H9 (cell line): ENCODE measurements around the gene E4F1. TPM values are rescaled to one million over a fixed set of nuclear protein-coding genes. Genes with fewer than 3 reads are reported as not detected.

ENCODE experiments used
- DNase-seq: peaks from one replicate; pipeline ENCODE4 v3.0.0-alpha.2; 2017
- H2AFZ ChIP-seq: one replicate; pipeline ENCODE4 v1.6.1; 2013; ENCODE audit warnings: mild to moderate bottlenecking, low read length, control low read depth, moderate library complexity
- H2AK5ac ChIP-seq: 2 replicates; pipeline ENCODE4 v1.6.1; 2013; ENCODE audit warnings: low read length, control low read depth, mixed read lengths; ENCODE audit not compliant: insufficient read length
- H2BK120ac ChIP-seq: one replicate; pipeline ENCODE4 v1.6.1; 2013; ENCODE audit warnings: low read depth, mild to moderate bottlenecking, low read length, control low read depth, inconsistent platforms; ENCODE audit not compliant: poor library complexity, severe bottlenecking
- H2BK12ac ChIP-seq: 2 replicates; pipeline ENCODE4 v1.6.1; 2013; ENCODE audit warnings: low read length, control low read depth, mixed read lengths, low read depth; ENCODE audit not compliant: insufficient read length
- H2BK15ac ChIP-seq: 2 replicates; pipeline ENCODE4 v1.6.1; 2013; ENCODE audit warnings: low read depth, low read length, control low read depth
- H2BK20ac ChIP-seq: one replicate; pipeline ENCODE4 v1.6.1; 2013; ENCODE audit warnings: low read depth, mild to moderate bottlenecking, low read length, control low read depth, inconsistent platforms; ENCODE audit not compliant: poor library complexity, severe bottlenecking
- H2BK5ac ChIP-seq: 2 replicates; pipeline ENCODE4 v1.6.1; 2013; ENCODE audit warnings: low read length, control low read depth, mixed read lengths; ENCODE audit not compliant: insufficient read length
- H3K14ac ChIP-seq: 2 replicates; pipeline ENCODE4 v1.6.1; 2013; ENCODE audit warnings: low read length, control low read depth; ENCODE audit not compliant: insufficient read depth
- H3K18ac ChIP-seq: 2 replicates; pipeline ENCODE4 v1.6.1; 2013; ENCODE audit warnings: low read depth, mild to moderate bottlenecking, mixed read lengths, low read length, control low read depth; ENCODE audit not compliant: insufficient read length
- H3K23ac ChIP-seq: 2 replicates; pipeline ENCODE4 v1.6.1; 2013; ENCODE audit warnings: low read length, control low read depth, mixed read lengths, low read depth; ENCODE audit not compliant: insufficient read length
- H3K23me2 ChIP-seq: 2 replicates; pipeline ENCODE4 v1.6.1; 2013; ENCODE audit warnings: low read depth, mild to moderate bottlenecking, mixed read lengths, low read length, control low read depth; ENCODE audit not compliant: insufficient read length, poor library complexity, severe bottlenecking
- H3K27ac ChIP-seq: 2 replicates; pipeline ENCODE4 v1.5.1; 2013; ENCODE audit warnings: low read length, control low read depth, mixed read lengths, low read depth; ENCODE audit not compliant: insufficient read length
- H3K27me3 ChIP-seq: 2 replicates; pipeline ENCODE4 v1.6.1; 2013; ENCODE audit warnings: low read length, control low read depth, inconsistent platforms; ENCODE audit not compliant: insufficient read depth
- H3K4ac ChIP-seq: 2 replicates; pipeline ENCODE4 v1.6.1; 2013; ENCODE audit warnings: low read depth, mild to moderate bottlenecking, control low read depth, inconsistent platforms, low read length, moderate library complexity
- H3K4me1 ChIP-seq: 2 replicates; pipeline ENCODE4 v1.6.1; 2013; ENCODE audit warnings: low read length, control low read depth, inconsistent platforms; ENCODE audit not compliant: insufficient read depth
- H3K4me2 ChIP-seq: 2 replicates; pipeline ENCODE4 v1.6.1; 2013; ENCODE audit warnings: low read length, control low read depth, mixed read lengths; ENCODE audit not compliant: insufficient read length, insufficient read depth
- H3K56ac ChIP-seq: 2 replicates; pipeline ENCODE4 v1.6.1; 2013; ENCODE audit warnings: low read depth, mild to moderate bottlenecking, mixed read lengths, low read length, control low read depth; ENCODE audit not compliant: insufficient read length
- H3K79me1 ChIP-seq: 2 replicates; pipeline ENCODE4 v1.6.1; 2013; ENCODE audit warnings: low read depth, mild to moderate bottlenecking, moderate library complexity, low read length, control low read depth, inconsistent platforms; ENCODE audit not compliant: insufficient read depth, poor library complexity, severe bottlenecking
- H3K79me2 ChIP-seq: 2 replicates; pipeline ENCODE4 v1.6.1; 2013; ENCODE audit warnings: low read length, control low read depth, inconsistent platforms; ENCODE audit not compliant: insufficient read depth
- H3K9ac ChIP-seq: 2 replicates; pipeline ENCODE4 v1.6.1; 2013; ENCODE audit warnings: low read length, control low read depth, mixed read lengths; ENCODE audit not compliant: insufficient read length; ENCODE audit errors: extremely low read depth
- H3K9me3 ChIP-seq: one replicate; pipeline ENCODE4 v1.6.1; 2013; ENCODE audit warnings: low read depth, low read length, inconsistent platforms; ENCODE audit not compliant: control insufficient read depth
- H3T11ph ChIP-seq: one replicate; pipeline ENCODE4 v1.6.1; 2013; ENCODE audit warnings: mild to moderate bottlenecking, low read length, control low read depth, inconsistent platforms
- H4K20me1 ChIP-seq: one replicate; pipeline ENCODE4 v1.6.1; 2013; ENCODE audit not compliant: control insufficient read depth, insufficient read length, insufficient read depth
- H4K5ac ChIP-seq: 2 replicates; pipeline ENCODE4 v1.6.1; 2013; ENCODE audit warnings: low read depth, mild to moderate bottlenecking, mixed read lengths, low read length, control low read depth; ENCODE audit not compliant: insufficient read length
- H4K8ac ChIP-seq: replicated peaks from 2 replicates; pipeline ENCODE4 v1.6.1; 2013; ENCODE audit warnings: low read length, control low read depth, mixed read lengths, low read depth; ENCODE audit not compliant: insufficient read length
- H4K91ac ChIP-seq: 2 replicates; pipeline ENCODE4 v1.6.1; 2013; ENCODE audit warnings: low read depth, mild to moderate bottlenecking, moderate library complexity, mixed read lengths, low read length, control low read depth; ENCODE audit not compliant: insufficient read length
- H3K27ac Mint-ChIP-seq, 3 experiments: 2 replicates in 2 of 3; 3 replicates in 1 of 3; pipeline ENCODE4 v1.8.0; 2020 to 2021; ENCODE audit warnings: mixed read lengths in 3 of 3, mild to moderate bottlenecking in 1 of 3, moderate library complexity in 1 of 3
- H3K27me3 Mint-ChIP-seq: 2 replicates; pipeline ENCODE4 v1.8.0; 2021; ENCODE audit warnings: low read depth, mild to moderate bottlenecking, moderate library complexity, mixed read lengths
- H3K36me3 Mint-ChIP-seq, 3 experiments: 2 replicates in 2 of 3; 3 replicates in 1 of 3; pipeline ENCODE4 v1.8.0; 2020 to 2021; ENCODE audit warnings: low read depth in 3 of 3, mixed read lengths in 3 of 3; ENCODE audit not compliant: insufficient read depth in 1 of 3
- H3K4me1 Mint-ChIP-seq, 2 experiments: 2 replicates each; pipeline ENCODE4 v1.8.0; 2020; ENCODE audit warnings: mixed read lengths in 2 of 2
- H3K4me3 Mint-ChIP-seq, 2 experiments: 2 replicates in 1 of 2; 3 replicates in 1 of 2; pipeline ENCODE4 v1.8.0; 2020 to 2021; ENCODE audit warnings: mild to moderate bottlenecking in 2 of 2, mixed read lengths in 2 of 2, moderate library complexity in 1 of 2
- H3K9me3 Mint-ChIP-seq, 2 experiments: 2 replicates in 1 of 2; 3 replicates in 1 of 2; pipeline ENCODE4 v1.8.0; 2020; ENCODE audit warnings: mild to moderate bottlenecking in 2 of 2, mixed read lengths in 2 of 2, moderate library complexity in 1 of 2
- WGBS: extraction: QIAGEN DNeasy Blood & Tissue Kit; methylation state at CpG from one replicate; pipeline ENCODE4 v1.1.7; 2013; ENCODE audit warnings: missing lambda C conversion rate, low lambda C conversion rate, mixed read lengths; ENCODE audit not compliant: insufficient read length; ENCODE audit errors: extremely low coverage; 5-methylcytosine and 5-hydroxymethylcytosine counted together
- total RNA-seq: library from RNA; stranded (reverse); gene quantifications from 2 replicates; pipeline ENCODE4 v1.2.1, GENCODE V29; 2021
- TF ChIP-seq, protein P1 (sequence below): fragments of 200-600 bp; sonication (generic); conservative IDR thresholded peaks from 3 replicates; pipeline ENCODE4 v1.8.0; 2021; ENCODE audit warnings: antibody characterized with exemption, mild to moderate bottlenecking

The E4F1 gene
- total RNA-seq, 1 experiment from 2014 or later, result 35.9 TPM

DNA sequence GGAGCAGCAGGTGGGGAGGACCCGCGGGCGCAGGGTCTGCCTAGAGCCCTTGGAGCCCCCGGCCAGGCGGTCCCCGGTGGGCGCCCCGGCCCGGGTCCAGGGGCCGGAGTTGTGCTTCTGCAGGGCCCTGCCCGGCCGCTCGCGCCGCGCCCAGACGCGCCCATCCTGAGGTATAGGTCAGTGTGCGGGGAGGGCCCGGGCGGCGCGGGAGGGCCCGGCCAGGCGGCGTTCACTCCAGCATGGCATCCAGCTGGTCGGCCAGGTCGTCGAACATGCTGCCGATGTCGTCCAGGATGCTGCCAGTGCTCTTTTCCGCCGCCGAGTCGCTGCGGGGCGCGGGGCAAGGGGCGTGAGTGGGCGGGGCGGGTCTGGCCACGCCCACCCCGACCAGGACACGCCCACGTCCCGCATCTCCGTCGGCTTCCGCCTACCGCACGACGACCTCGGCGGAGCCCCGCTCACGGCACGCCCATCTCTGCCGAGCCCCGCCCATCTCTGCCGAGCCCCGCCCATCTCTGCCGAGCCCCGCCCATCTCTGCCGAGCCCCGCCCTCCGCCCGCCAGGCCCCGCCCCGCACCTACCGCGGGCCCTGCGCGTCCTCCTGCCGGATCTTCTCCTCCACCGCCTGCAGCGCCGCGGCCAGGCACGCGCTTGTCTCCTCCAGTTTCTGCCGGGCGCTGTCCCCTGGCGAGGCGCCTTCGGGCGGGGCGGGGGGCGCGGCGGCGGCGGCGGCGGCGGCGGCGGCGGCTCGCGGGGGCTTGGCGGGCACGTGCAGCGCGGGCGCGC lies 44.9 kb upstream of the E4F1 start:
- H2BK120ac ChIP-seq, result no peak overlapping the region
- H3T11ph ChIP-seq, result no peak overlapping the region
- no peak overlapping the region for H2AK5ac ChIP-seq
- peak; percentile 92 for DNase-seq
- H2BK5ac ChIP-seq, result no peak overlapping the region
- no peaks in the 10 kb centered on the region for H3K27me3 ChIP-seq
- Mint-ChIP-seq H3K4me1 (peaks cover 3 to 7% of the 10 kb centered on the region in 2 experiments), H3K36me3 (peaks cover 10 to 36% (median 34%) of the 10 kb centered on the region in 3 experiments), H3K27ac (no peak overlapping the region), H3K4me3 (peak overlapping the region in 1 of 2 experiments; percentile 20; a peak in 1 of 5 replicates), H3K9me3 (no peaks in the 10 kb centered on the region), H3K27me3 (no peaks in the 10 kb centered on the region)
- H3K14ac ChIP-seq, result no peak overlapping the region
- TF ChIP-seq, protein P1, sequence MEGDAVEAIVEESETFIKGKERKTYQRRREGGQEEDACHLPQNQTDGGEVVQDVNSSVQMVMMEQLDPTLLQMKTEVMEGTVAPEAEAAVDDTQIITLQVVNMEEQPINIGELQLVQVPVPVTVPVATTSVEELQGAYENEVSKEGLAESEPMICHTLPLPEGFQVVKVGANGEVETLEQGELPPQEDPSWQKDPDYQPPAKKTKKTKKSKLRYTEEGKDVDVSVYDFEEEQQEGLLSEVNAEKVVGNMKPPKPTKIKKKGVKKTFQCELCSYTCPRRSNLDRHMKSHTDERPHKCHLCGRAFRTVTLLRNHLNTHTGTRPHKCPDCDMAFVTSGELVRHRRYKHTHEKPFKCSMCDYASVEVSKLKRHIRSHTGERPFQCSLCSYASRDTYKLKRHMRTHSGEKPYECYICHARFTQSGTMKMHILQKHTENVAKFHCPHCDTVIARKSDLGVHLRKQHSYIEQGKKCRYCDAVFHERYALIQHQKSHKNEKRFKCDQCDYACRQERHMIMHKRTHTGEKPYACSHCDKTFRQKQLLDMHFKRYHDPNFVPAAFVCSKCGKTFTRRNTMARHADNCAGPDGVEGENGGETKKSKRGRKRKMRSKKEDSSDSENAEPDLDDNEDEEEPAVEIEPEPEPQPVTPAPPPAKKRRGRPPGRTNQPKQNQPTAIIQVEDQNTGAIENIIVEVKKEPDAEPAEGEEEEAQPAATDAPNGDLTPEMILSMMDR, result no peak
- H3K18ac ChIP-seq, result no peak overlapping the region
- no peak overlapping the region for H3K23ac ChIP-seq
- no peak overlapping the region for H4K91ac ChIP-seq
- H4K20me1 ChIP-seq, result no peaks in the 10 kb centered on the region
- H3K9me3 ChIP-seq, result no peaks in the 10 kb centered on the region
- H3K23me2 ChIP-seq, result peaks cover 4% of the 10 kb centered on the region
- WGBS, result no CpG with 5 or more reads among the region's 106 CpGs
- no peak overlapping the region for H3K9ac ChIP-seq
- H4K8ac ChIP-seq, result no peak overlapping the region
- no peak overlapping the region for H2BK12ac ChIP-seq
- H3K4me2 ChIP-seq, result no peak overlapping the region
- H2AFZ ChIP-seq, result no peak overlapping the region
- H3K4me1 ChIP-seq, result no peaks in the 10 kb centered on the region
- no peak overlapping the region for H2BK15ac ChIP-seq
- no peak overlapping the region for H3K56ac ChIP-seq
- no peaks in the 10 kb centered on the region for H3K79me2 ChIP-seq
- H3K79me1 ChIP-seq, result no peaks in the 10 kb centered on the region
- no peak overlapping the region for H4K5ac ChIP-seq
- H3K4ac ChIP-seq, result no peak overlapping the region
- no peak overlapping the region for H3K27ac ChIP-seq
- no peak overlapping the region for H2BK20ac ChIP-seq
